ENCODE results near the gene CCDC154.

DNA sequence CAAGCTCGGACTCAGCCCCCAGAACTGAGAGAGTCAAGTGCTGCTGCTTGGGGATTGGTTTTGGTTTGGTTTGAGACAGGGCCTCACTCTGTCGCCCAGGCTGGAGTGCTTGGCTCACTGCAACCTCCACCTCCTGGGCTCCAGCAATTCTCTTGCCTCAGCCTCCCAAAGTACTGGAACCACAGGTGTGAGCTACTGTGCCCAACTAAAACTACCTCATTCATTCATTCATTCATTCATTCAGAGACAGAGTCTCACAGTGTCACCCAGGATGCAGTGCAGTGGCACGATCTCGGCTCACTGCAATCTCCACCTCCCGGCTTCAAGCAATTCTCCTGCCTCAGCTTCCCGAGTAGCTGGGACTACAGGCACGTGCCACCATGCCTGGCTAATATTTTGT is 54.6 kb downstream of the CCDC154 start:
- TF ChIP-seq, protein P1, sequence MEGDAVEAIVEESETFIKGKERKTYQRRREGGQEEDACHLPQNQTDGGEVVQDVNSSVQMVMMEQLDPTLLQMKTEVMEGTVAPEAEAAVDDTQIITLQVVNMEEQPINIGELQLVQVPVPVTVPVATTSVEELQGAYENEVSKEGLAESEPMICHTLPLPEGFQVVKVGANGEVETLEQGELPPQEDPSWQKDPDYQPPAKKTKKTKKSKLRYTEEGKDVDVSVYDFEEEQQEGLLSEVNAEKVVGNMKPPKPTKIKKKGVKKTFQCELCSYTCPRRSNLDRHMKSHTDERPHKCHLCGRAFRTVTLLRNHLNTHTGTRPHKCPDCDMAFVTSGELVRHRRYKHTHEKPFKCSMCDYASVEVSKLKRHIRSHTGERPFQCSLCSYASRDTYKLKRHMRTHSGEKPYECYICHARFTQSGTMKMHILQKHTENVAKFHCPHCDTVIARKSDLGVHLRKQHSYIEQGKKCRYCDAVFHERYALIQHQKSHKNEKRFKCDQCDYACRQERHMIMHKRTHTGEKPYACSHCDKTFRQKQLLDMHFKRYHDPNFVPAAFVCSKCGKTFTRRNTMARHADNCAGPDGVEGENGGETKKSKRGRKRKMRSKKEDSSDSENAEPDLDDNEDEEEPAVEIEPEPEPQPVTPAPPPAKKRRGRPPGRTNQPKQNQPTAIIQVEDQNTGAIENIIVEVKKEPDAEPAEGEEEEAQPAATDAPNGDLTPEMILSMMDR (conservative IDR thresholded peaks at IDR 0.05; ENCODE audit: low read length) = no peak
- TF ChIP-seq EZH2phosphoT487 (IDR thresholded peaks at IDR 0.05; ENCODE audit: borderline replicate concordance) = no peak

Data from Loucy (cell line).